HepG2 (cell line): ENCODE data around the gene NME1. TPM values are rescaled to one million over a fixed set of nuclear protein-coding genes. Genes with fewer than 3 reads are reported as not detected.

Experiments
- ATF7 ChIP-seq, 2 experiments: fragments of 450-650 bp in 1 of 2; sonication (generic) in 1 of 2; formaldehyde crosslinking in 1 of 2; IDR thresholded peaks; 2 replicates each; pipeline versions ENCODE4 v1.4.0 to v1.6.1; 2016 to 2020; ENCODE audit warnings: antibody characterized with exemption in 1 of 2, mild to moderate bottlenecking in 1 of 2, missing genetic modification reagents in 1 of 2
- BRD4 ChIP-seq: sonication (generic); formaldehyde crosslinking; IDR thresholded peaks from 2 replicates; pipeline ENCODE4 v1.4.0; 2020; ENCODE audit warnings: missing genetic modification reagents
- CREM ChIP-seq, 2 experiments: sonication (generic) in 1 of 2; formaldehyde crosslinking in 1 of 2; IDR thresholded peaks; 2 replicates each; pipeline versions ENCODE4 v1.4.0 to v1.6.1; 2016 to 2020; ENCODE audit warnings: antibody characterized with exemption in 1 of 2, mild to moderate bottlenecking in 1 of 2, missing genetic modification reagents in 1 of 2
- GABPB1 ChIP-seq: IDR thresholded peaks from 2 replicates; pipeline ENCODE4 v1.6.1; 2016; ENCODE audit warnings: mild to moderate bottlenecking, missing genetic modification reagents, moderate library complexity, missing compliant biosample characterization
- GTF2F1 ChIP-seq: fragments of 150-350 bp; IDR thresholded peaks from 2 replicates; pipeline ENCODE4 v1.6.1; 2014; ENCODE audit warnings: low read length
- MAFG ChIP-seq: sonication (generic); formaldehyde crosslinking; IDR thresholded peaks from 2 replicates; pipeline ENCODE4 v1.5.1; 2020; ENCODE audit warnings: mild to moderate bottlenecking, missing genetic modification reagents
- NCOR1 ChIP-seq: fragments of 200-600 bp; sonication (generic); IDR thresholded peaks from 2 replicates; pipeline ENCODE4 v1.7.0; 2017; ENCODE audit warnings: antibody characterized with exemption, low read length, borderline replicate concordance
- WIZ ChIP-seq: sonication (generic); formaldehyde crosslinking; IDR thresholded peaks from 2 replicates; pipeline ENCODE4 v1.5.1; 2020; ENCODE audit warnings: mild to moderate bottlenecking, missing genetic modification reagents
- ZBTB40 ChIP-seq, 2 experiments: fragments of 450-650 bp in 1 of 2; sonication (generic) in 1 of 2; formaldehyde crosslinking in 1 of 2; IDR thresholded peaks; 2 replicates each; pipeline versions ENCODE4 v1.6.1 to v1.8.0; 2016 to 2022; ENCODE audit warnings: antibody characterized with exemption in 1 of 2, mild to moderate bottlenecking in 1 of 2, missing genetic modification reagents in 1 of 2
- ZKSCAN1 ChIP-seq: fragments of 150-350 bp; IDR thresholded peaks from 2 replicates; pipeline ENCODE4 v1.6.1; 2014; ENCODE audit warnings: low read length
- ZNF251 ChIP-seq: sonication (generic); formaldehyde crosslinking; IDR thresholded peaks from 2 replicates; pipeline ENCODE4 v1.9.0; 2021; ENCODE audit warnings: mild to moderate bottlenecking, missing genetic modification reagents
- ZNF329 ChIP-seq: sonication (generic); formaldehyde crosslinking; IDR thresholded peaks from 2 replicates; pipeline ENCODE4 v1.9.0; 2021; ENCODE audit warnings: low read depth, mild to moderate bottlenecking, missing genetic modification reagents
- ZNF773 ChIP-seq: sonication (generic); formaldehyde crosslinking; IDR thresholded peaks from 2 replicates; pipeline ENCODE4 v1.4.0; 2020; ENCODE audit warnings: missing genetic modification reagents, borderline replicate concordance
- ZSCAN29 ChIP-seq: sonication (generic); formaldehyde crosslinking; conservative IDR thresholded peaks from 2 replicates; pipeline ENCODE4 v1.4.0; 2020; ENCODE audit warnings: mild to moderate bottlenecking, missing genetic modification reagents
- polyA plus RNA-seq, 8 experiments: library from polyadenylated mRNA; depleted of rRNA in 3 of 8; stranded (reverse) in 7 of 8; unstranded in 1 of 8; fragments of >200 nt; fragmentation: Illumina TruSeq in 4 of 8; extraction: Trizol in 4 of 8; gene quantifications; 2 replicates each; pipeline versions ENCODE4 v1.2.1 to v1.2.3, GENCODE V29; 2011 to 2016; ENCODE audit warnings: low read depth in 4 of 8, missing spikeins in 1 of 8, mixed read lengths in 1 of 8; ENCODE audit not compliant: insufficient read depth in 1 of 8
- total RNA-seq, 5 experiments: library from RNA; depleted of rRNA; stranded (reverse); fragments of >200 nt; fragmentation: Illumina TruSeq; extraction: Trizol; gene quantifications; 2 replicates each; pipeline ENCODE4 v1.2.3, GENCODE V29; 2016; ENCODE audit warnings: low read depth in 1 of 5
- TF ChIP-seq, protein P1 (sequence below): sonication (generic); formaldehyde crosslinking; IDR thresholded peaks from 2 replicates; pipeline ENCODE4 v1.4.0; 2020; ENCODE audit warnings: mild to moderate bottlenecking, missing genetic modification reagents
- TF ChIP-seq, protein P2 (sequence below): sonication (generic); formaldehyde crosslinking; IDR thresholded peaks from 2 replicates; pipeline ENCODE4 v1.5.1; 2020; ENCODE audit warnings: missing genetic modification reagents, mild to moderate bottlenecking, borderline replicate concordance

The NME1 gene
- total and polyA plus RNA-seq, 2 of the 13 experiments (the other 11 are each of a cell fraction or from before 2014, with no cell fraction given) = 295 to 516 TPM

DNA sequence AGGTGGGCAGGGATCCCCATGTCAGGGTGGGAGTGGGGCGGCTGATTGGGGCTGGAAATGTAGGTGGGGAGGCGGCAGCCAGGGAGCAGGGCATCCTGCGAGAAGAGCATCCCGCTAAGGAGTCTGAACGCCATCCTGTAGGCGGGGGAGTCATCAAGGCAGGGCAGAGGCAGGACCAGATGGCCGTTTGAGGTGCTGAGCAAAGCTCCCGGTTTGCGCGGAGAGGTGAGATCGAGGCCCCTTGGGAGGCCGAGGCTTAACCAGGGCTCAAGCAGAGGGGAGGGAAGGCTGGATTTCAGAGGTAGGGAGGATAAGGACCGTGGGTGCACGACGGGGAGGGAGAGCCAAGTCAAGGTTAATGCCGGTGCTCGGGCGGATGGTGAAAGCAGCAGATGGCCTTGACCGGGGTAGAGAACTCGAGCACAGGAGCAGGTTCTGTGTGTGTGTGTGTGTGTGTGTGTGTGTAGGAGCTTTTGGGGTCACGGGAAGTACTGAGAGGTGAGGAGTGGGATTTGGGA lies 12.4 kb downstream of the NME1 start (continued):
- TF ChIP-seq ZBTB40 (IDR thresholded peaks at IDR 0.05) = 0 out of 2 replicates have a peak, but pooled peaks have one; percentile 14
- TF ChIP-seq ZBTB40 (CRISPR knock-in tag; IDR thresholded peaks at IDR 0.05) = no peak; the same call in 1 of the 2 replicates
- TF ChIP-seq ZNF329 = peak; percentile 43; the same call in 1 of the 2 replicates
- no peak for TF ChIP-seq ZKSCAN1
- TF ChIP-seq WIZ = no peak
- TF ChIP-seq, protein P1, sequence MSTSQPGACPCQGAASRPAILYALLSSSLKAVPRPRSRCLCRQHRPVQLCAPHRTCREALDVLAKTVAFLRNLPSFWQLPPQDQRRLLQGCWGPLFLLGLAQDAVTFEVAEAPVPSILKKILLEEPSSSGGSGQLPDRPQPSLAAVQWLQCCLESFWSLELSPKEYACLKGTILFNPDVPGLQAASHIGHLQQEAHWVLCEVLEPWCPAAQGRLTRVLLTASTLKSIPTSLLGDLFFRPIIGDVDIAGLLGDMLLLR (CRISPR knock-in tag) = no peak
- TF ChIP-seq MAFG = no peak
- no peak for TF ChIP-seq ZNF251 (CRISPR knock-in tag)
- no peak for TF ChIP-seq CREM (IDR thresholded peaks at IDR 0.05)
- no peak for TF ChIP-seq CREM (CRISPR knock-in tag; IDR thresholded peaks at IDR 0.05)
- TF ChIP-seq ZNF773 (CRISPR knock-in tag) = no peak
- TF ChIP-seq BRD4 (CRISPR knock-in tag) = 0 out of 2 replicates have a peak, but pooled peaks have one; percentile 15
- TF ChIP-seq ATF7 (IDR thresholded peaks at IDR 0.05) = no peak
- TF ChIP-seq ATF7 (CRISPR knock-in tag; IDR thresholded peaks at IDR 0.05) = 0 out of 2 replicates have a peak, but pooled peaks have one; percentile 18
- no peak for TF ChIP-seq ZSCAN29 (CRISPR knock-in tag)
- TF ChIP-seq GTF2F1 = no peak
- peak; percentile 16; the same call in 1 of the 2 replicates for TF ChIP-seq NCOR1
- TF ChIP-seq, protein P2, sequence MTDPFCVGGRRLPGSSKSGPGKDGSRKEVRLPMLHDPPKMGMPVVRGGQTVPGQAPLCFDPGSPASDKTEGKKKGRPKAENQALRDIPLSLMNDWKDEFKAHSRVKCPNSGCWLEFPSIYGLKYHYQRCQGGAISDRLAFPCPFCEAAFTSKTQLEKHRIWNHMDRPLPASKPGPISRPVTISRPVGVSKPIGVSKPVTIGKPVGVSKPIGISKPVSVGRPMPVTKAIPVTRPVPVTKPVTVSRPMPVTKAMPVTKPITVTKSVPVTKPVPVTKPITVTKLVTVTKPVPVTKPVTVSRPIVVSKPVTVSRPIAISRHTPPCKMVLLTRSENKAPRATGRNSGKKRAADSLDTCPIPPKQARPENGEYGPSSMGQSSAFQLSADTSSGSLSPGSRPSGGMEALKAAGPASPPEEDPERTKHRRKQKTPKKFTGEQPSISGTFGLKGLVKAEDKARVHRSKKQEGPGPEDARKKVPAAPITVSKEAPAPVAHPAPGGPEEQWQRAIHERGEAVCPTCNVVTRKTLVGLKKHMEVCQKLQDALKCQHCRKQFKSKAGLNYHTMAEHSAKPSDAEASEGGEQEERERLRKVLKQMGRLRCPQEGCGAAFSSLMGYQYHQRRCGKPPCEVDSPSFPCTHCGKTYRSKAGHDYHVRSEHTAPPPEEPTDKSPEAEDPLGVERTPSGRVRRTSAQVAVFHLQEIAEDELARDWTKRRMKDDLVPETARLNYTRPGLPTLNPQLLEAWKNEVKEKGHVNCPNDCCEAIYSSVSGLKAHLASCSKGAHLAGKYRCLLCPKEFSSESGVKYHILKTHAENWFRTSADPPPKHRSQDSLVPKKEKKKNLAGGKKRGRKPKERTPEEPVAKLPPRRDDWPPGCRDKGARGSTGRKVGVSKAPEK = 0 out of 2 replicates have a peak, but pooled peaks have one; percentile 58
- TF ChIP-seq GABPB1 (CRISPR knock-in tag) = no peak
